ENCODE data around the gene SESN1. TPM values are rescaled to one million over a fixed set of nuclear protein-coding genes. Genes with fewer than 3 reads are reported as not detected.
A peak's percentile ranks its signal among the peaks of the same experiment; 100 is the strongest.
"Not testable (repeated sequence)": the region's sequence is repeated elsewhere in the genome, so short reads cannot be mapped to it uniquely, and the experiment has no call there.

SESN1 gene
- total RNA-seq, 4 donors from 2014 or later, result 73.3 to 253 (median 128) TPM

DNA sequence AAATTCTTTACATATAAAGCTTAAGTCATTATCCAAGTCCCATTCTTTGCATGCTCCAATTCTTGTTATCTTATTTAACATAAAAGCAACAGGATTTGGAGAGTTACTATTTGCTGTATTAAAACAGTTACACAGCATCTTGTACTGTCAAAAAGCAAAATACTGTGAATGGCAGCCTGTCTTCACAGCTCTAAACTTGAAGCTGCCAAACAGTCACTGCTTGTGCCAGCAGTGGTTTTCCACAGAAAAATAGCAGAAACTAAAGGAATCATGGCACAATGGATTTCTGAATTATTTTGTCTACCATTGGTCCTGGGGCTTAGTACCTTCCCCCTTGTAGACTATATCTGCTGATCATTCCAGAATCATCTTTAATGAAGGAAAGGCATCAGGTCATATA, 107.5 kb downstream of the SESN1 start:
- intact Hi-C loops (cut with DNase I; ENCODE audit: low total_unique reads), result no loop called here
- H3K27me3 ChIP-seq, result no peaks in the 10 kb centered on the region
- no peaks in the 10 kb centered on the region for H3K9me3 ChIP-seq
- DNase-seq (no peak), ATAC-seq (no peak)
- no peak overlapping the region for H3K27ac ChIP-seq
- no peak for TF ChIP-seq POLR2A (IDR thresholded peaks at IDR 0.05)
- TF ChIP-seq, protein P1, sequence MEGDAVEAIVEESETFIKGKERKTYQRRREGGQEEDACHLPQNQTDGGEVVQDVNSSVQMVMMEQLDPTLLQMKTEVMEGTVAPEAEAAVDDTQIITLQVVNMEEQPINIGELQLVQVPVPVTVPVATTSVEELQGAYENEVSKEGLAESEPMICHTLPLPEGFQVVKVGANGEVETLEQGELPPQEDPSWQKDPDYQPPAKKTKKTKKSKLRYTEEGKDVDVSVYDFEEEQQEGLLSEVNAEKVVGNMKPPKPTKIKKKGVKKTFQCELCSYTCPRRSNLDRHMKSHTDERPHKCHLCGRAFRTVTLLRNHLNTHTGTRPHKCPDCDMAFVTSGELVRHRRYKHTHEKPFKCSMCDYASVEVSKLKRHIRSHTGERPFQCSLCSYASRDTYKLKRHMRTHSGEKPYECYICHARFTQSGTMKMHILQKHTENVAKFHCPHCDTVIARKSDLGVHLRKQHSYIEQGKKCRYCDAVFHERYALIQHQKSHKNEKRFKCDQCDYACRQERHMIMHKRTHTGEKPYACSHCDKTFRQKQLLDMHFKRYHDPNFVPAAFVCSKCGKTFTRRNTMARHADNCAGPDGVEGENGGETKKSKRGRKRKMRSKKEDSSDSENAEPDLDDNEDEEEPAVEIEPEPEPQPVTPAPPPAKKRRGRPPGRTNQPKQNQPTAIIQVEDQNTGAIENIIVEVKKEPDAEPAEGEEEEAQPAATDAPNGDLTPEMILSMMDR (IDR thresholded peaks at IDR 0.05 in 4 of 5, conservative IDR thresholded peaks at IDR 0.05 in 1 of 5), result no peak
- H3K4me1 ChIP-seq, result peaks cover 0 to 4% of the 10 kb centered on the region in 2 donors
- peaks cover 6 to 61% of the 10 kb centered on the region in 2 donors for H3K36me3 ChIP-seq
- H3K4me3 ChIP-seq, result no peak overlapping the region
- in situ Hi-C loops (cut with MboI; ENCODE audit: low sequenced_read_pairs in 4 of 4), result no loop called here

DNA sequence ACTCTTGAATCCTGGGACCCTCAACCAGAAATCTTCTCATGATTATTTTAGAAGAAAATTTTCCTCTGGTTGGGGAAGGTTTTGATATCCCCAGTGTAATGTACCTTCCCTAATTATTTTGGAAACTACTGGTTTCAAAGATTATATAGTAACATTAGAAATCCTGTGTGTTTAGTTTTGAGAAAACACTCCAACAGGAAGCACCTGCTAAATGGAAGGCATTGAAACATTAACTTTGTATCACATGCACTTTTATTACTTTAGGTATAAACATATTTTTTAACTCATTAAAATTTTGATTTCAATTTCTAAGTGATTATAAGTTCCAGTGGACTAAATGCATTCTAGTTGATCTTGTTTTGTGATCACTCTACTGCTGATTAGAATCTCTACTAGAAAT, 109.3 kb downstream of the SESN1 start:
- TF ChIP-seq, protein P1 (IDR thresholded peaks at IDR 0.05 in 4 of 5, conservative IDR thresholded peaks at IDR 0.05 in 1 of 5), result no peak
- TF ChIP-seq POLR2A (IDR thresholded peaks at IDR 0.05), result no peak
- intact Hi-C loops (cut with DNase I; ENCODE audit: low total_unique reads), result no loop called here
- in situ Hi-C loops (cut with MboI; ENCODE audit: low sequenced_read_pairs in 4 of 4), result no loop called here
- H3K27me3 ChIP-seq, result no peaks in the 10 kb centered on the region
- H3K4me3 ChIP-seq, result no peak overlapping the region
- peaks cover 6 to 42% of the 10 kb centered on the region in 2 donors for H3K36me3 ChIP-seq
- DNase-seq, result no peak
- H3K4me1 ChIP-seq, result peaks cover 0 to 4% of the 10 kb centered on the region in 2 donors
- H3K9me3 ChIP-seq, result no peaks in the 10 kb centered on the region
- H3K27ac ChIP-seq, result no peak overlapping the region
- no peak for ATAC-seq

DNA sequence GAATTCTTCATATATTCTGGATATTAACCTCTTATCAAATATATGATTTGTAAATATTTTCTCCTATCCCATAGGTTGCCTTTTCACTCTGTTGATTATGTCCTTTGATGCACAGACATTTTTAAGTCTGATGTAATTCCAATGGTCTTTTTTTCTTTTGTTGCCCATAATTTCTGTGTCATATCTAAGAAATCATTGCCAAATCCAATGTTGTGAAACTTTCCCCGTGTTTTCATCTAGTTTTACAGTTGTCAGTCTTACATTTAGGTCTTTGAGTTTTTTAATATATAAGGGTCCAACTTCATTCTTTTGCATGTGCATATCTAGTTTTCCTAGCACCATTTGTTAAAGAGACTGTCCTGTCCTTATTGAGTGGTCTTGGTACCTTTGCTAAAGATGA, 111.5 kb downstream of the SESN1 start:
- TF ChIP-seq, protein P1 (IDR thresholded peaks at IDR 0.05 in 4 of 5, conservative IDR thresholded peaks at IDR 0.05 in 1 of 5), result no peak
- TF ChIP-seq POLR2A (IDR thresholded peaks at IDR 0.05), result no peak
- no peaks in the 10 kb centered on the region for H3K4me1 ChIP-seq
- ATAC-seq (peak; percentile 14 to 34), DNase-seq (no peak)
- intact Hi-C loops (cut with DNase I; ENCODE audit: low total_unique reads), result no loop called here
- no peaks in the 10 kb centered on the region for H3K9me3 ChIP-seq
- peaks cover 0 to 21% of the 10 kb centered on the region in 2 donors for H3K36me3 ChIP-seq
- H3K4me3 ChIP-seq, result no peak overlapping the region
- H3K27me3 ChIP-seq, result no peaks in the 10 kb centered on the region
- H3K27ac ChIP-seq, result peak overlapping the region in 1 of 4 donors; percentile 56
- in situ Hi-C loops (cut with MboI; ENCODE audit: low sequenced_read_pairs in 4 of 4), result no loop called here

DNA sequence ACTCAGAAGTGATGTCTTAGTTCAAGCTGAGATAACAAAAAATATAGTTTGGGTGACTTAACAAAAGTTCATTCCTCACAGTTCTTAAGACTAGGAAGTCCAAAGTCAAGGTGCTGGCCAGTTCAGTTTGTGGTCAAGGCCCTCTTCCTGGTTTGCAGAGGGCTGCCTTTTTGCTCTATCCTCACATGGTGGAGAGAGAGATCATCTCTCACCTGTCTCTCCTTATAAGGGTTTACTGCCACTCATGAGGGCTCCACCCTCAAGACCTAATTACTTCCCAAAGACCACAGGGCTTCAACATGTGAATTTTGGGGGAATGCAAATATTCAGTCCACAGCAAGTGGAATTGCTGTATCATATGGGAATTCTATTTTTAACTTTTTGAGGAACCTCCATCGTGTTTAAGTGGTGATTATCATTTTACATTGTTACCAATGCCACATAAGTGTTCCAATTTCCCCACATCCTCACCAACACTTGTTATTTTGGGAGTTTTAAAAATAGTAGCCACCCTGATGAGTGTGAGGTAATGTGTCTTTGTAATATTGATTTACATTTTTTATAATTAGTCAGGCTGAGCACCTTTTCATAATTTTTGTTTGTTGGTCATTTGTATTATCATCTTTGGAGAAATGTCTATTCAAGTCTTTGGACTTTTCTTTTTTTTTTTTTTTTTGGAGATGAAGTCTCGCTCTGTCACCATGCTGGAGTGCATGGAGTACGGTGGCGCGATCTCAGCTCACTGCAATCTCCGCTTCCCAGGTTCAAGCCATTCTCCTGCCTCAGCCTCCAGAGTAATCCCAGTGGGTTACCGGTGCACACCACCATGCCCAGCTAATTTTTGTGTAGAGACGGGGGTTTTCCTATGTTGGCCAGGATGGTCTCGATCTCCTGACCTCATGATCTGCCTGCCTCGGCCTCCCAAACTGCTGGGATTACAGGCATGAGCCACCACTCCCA, 112.2 kb downstream of the SESN1 start:
- no peaks in the 10 kb centered on the region for H3K9me3 ChIP-seq
- H3K4me1 ChIP-seq, result no peaks in the 10 kb centered on the region
- TF ChIP-seq, protein P1 (IDR thresholded peaks at IDR 0.05 in 4 of 5, conservative IDR thresholded peaks at IDR 0.05 in 1 of 5), result no peak
- no peak for TF ChIP-seq POLR2A (IDR thresholded peaks at IDR 0.05)
- DNase-seq (no peak), ATAC-seq (peak; percentile 51 to 53)
- in situ Hi-C loops (cut with MboI; ENCODE audit: low sequenced_read_pairs in 4 of 4) (no loop called here), intact Hi-C loops (cut with DNase I; ENCODE audit: low total_unique reads) (no loop called here)
- peaks cover 0 to 14% of the 10 kb centered on the region in 2 donors for H3K36me3 ChIP-seq
- H3K4me3 ChIP-seq, result no peak overlapping the region
- no peaks in the 10 kb centered on the region for H3K27me3 ChIP-seq
- H3K27ac ChIP-seq, result peak overlapping the region in 2 of 4 donors; percentile 19 to 56

DNA sequence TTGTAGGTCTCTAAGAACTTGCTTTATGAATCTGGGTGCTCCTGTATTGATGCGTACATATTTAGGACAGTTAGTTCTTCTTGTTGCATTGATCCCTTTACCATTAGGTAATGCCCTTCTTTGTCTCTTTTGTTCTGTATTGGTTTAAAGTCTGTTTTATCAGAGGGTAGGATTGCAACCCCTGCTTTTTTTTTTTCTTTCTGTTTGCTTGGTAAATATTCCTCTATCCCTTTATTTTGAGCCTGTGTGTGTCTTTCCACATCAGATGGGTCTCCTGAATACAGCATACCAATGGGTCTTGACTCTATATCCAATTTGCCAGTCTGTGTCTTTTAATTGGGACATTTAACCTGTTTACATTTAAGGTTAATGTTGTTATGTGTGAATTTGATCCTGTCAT, 116.0 kb downstream of the SESN1 start:
- H3K36me3 ChIP-seq; intact Hi-C loops (cut with DNase I; ENCODE audit: low total_unique reads); H3K9me3 ChIP-seq: not testable (repeated sequence)

More for the DNA sequence above, 116.0 kb downstream of the SESN1 start:
- in situ Hi-C loops (cut with MboI; ENCODE audit: low sequenced_read_pairs in 4 of 4); DNase-seq; H3K4me3 ChIP-seq; H3K27me3 ChIP-seq; H3K4me1 ChIP-seq; H3K27ac ChIP-seq; ATAC-seq: not testable (repeated sequence)
